ENCODE results near the gene VRK3. TPM values are rescaled to one million over a fixed set of nuclear protein-coding genes. Genes with fewer than 3 reads are reported as not detected.
A peak's percentile ranks its signal among the peaks of the same experiment; 100 is the strongest.
"Not testable (repeated sequence)": the region's sequence is repeated elsewhere in the genome, so short reads cannot be mapped to it uniquely, and the experiment has no call there.

Gene VRK3, protein sequence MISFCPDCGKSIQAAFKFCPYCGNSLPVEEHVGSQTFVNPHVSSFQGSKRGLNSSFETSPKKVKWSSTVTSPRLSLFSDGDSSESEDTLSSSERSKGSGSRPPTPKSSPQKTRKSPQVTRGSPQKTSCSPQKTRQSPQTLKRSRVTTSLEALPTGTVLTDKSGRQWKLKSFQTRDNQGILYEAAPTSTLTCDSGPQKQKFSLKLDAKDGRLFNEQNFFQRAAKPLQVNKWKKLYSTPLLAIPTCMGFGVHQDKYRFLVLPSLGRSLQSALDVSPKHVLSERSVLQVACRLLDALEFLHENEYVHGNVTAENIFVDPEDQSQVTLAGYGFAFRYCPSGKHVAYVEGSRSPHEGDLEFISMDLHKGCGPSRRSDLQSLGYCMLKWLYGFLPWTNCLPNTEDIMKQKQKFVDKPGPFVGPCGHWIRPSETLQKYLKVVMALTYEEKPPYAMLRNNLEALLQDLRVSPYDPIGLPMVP
- 100 to 1,000 TPM in 1 of 3 donors, 10 to 100 TPM in 2; 82.7 to 105 (median 93.7) TPM for total RNA-seq
- 66.9 TPM for total RNA-seq (2013)

DNA sequence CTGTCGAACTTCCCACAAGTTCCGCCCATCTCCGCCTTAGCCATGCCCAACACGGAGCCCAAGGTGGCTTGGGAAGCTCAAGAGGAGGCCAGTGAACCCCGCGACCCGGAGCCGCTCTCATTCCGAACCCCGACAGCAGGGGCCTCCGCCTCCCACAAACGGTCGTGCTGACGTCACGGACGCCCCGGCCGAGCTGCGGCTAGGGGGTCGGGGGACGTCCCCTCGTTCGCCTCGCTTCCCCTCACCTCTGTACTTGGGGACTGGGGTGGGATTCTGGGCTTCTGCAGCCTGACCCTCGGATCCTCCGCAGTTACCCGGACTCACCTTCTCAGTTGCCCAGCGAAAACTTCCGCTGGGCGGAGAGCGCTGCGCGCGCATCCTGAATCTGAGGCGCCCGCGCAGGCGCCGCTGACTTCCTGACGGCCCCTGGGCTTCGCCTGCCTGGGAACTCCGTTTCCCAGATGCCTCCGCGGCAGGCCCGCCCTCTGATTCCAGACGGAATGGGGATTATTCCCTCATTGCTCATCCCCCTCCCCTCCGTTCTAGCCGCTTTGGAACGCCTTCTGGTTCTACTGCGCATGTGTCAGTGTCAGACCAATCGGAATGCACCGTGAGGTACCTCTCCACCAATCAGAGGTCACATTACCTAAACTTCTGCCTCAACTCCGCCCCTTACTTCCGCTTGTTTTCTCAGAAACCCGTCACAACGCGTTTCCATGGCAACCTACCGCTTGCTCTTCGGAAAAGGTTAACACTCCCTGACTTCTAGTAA is at the start of gene VRK3:
Gene VRK3 (minus strand): TSS at position 351 of the 772 bp plus-strand sequence. CDS start 9,210 bp downstream, outside the sequence.
- ATAC-seq (peak; percentile 84 to 91 (median 84)), DNase-seq (peak; percentile 94 to 100)
- Histone ChIP-seq H3K27me3 (ENCODE audit: control insufficient read depth, insufficient read depth, low read length) (no peaks in the 10 kb centered on the region), H3K4me1 (ENCODE audit: control insufficient read depth, insufficient read depth, low read length) (peaks cover 32% of the 10 kb centered on the region), H3K27ac (ENCODE audit: low read length) (peak within 1 kb of the TSS; percentile 95), H3K4me3 (ENCODE audit: low read length) (peak within 1 kb of the TSS; percentile 82), H3K9me3 (ENCODE audit: control insufficient read depth, insufficient read depth, low read length) (no peaks in the 10 kb centered on the region), H3K36me3 (ENCODE audit: control insufficient read depth, insufficient read depth, low read length) (peaks cover 2% of the 10 kb centered on the region)
- peak within 1 kb of the TSS; percentile 98 to 100 for H3K27ac Mint-ChIP-seq
- no peaks in the 10 kb centered on the region for H3K27me3 Mint-ChIP-seq (ENCODE audit: low read depth in 2 of 2)
- 0% methylated on average over 59 of the region's 59 CpGs for WGBS (ENCODE audit: insufficient coverage)
- H3K4me1 Mint-ChIP-seq = peaks cover 33 to 63% of the 10 kb centered on the region in 2 donors
- intact Hi-C loops (cut with micrococcal nuclease) = loop anchor here (1.0 to 5.0 kb wide), 3 partner anchors 20 to 148 kb away; partner anchors contain the start of genes AKT1S1 and TBC1D17
- H3K9me3 Mint-ChIP-seq = no peaks in the 10 kb centered on the region
- H3K4me3 Mint-ChIP-seq = peak within 1 kb of the TSS; percentile 99
- no peaks in the 10 kb centered on the region for H3K36me3 Mint-ChIP-seq
- TF ChIP-seq, protein P1, sequence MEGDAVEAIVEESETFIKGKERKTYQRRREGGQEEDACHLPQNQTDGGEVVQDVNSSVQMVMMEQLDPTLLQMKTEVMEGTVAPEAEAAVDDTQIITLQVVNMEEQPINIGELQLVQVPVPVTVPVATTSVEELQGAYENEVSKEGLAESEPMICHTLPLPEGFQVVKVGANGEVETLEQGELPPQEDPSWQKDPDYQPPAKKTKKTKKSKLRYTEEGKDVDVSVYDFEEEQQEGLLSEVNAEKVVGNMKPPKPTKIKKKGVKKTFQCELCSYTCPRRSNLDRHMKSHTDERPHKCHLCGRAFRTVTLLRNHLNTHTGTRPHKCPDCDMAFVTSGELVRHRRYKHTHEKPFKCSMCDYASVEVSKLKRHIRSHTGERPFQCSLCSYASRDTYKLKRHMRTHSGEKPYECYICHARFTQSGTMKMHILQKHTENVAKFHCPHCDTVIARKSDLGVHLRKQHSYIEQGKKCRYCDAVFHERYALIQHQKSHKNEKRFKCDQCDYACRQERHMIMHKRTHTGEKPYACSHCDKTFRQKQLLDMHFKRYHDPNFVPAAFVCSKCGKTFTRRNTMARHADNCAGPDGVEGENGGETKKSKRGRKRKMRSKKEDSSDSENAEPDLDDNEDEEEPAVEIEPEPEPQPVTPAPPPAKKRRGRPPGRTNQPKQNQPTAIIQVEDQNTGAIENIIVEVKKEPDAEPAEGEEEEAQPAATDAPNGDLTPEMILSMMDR (IDR thresholded peaks at IDR 0.05) = peak; percentile 23

DNA sequence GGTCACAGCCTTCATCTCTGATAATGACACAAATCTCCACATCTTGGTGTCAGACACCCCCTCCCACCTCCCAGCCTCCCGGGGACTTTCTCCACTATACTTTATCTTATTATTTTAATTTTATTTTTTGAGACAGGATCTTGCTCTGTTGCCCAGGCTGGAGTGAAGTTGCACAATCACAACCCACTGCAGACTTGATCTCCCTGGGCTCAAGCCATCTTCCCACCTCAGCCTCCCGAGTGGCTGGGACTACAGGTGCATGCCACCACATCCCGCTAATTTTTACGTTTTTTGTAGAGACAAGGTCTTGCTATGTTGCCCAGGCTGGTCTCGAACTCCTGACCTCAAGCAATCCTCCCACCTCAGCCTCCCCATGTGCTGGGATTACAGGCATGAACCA is 43.2 kb upstream of the VRK3 start:
- DNase-seq; H3K4me3 ChIP-seq (ENCODE audit: low read length); H3K27me3 Mint-ChIP-seq (ENCODE audit: low read depth in 2 of 2); H3K36me3 ChIP-seq (ENCODE audit: control insufficient read depth, insufficient read depth, low read length); H3K27ac Mint-ChIP-seq; ATAC-seq; H3K9me3 Mint-ChIP-seq; H3K4me3 Mint-ChIP-seq; H3K4me1 ChIP-seq (ENCODE audit: control insufficient read depth, insufficient read depth, low read length); H3K4me1 Mint-ChIP-seq; H3K36me3 Mint-ChIP-seq; H3K9me3 ChIP-seq (ENCODE audit: control insufficient read depth, insufficient read depth, low read length); H3K27ac ChIP-seq (ENCODE audit: low read length); intact Hi-C loops (cut with micrococcal nuclease); H3K27me3 ChIP-seq (ENCODE audit: control insufficient read depth, insufficient read depth, low read length): not testable (repeated sequence)
- WGBS (ENCODE audit: insufficient coverage) = 84% methylated on average over 5 of the region's 5 CpGs

DNA sequence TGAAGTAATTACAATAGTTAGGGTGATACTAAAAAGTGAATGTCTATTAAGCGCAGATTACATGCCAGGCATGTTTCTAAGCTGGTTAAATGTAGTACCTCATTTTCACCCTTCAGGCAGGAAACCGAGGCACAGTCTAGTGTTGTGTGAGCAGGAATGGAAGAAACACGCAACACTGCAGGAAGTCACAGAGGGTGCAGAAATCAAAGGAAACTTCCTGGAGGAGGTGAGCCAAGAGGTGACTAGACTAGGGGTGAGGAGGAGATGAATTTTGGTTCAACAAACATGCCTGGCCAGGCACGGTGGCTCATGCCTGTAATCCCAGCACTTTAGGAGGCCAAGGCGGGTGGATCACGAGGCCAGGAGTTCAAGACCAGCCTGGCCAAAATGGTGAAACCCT is 42.4 kb upstream of the VRK3 start:
- no peaks in the 10 kb centered on the region for H3K36me3 ChIP-seq (ENCODE audit: control insufficient read depth, insufficient read depth, low read length)
- no peaks in the 10 kb centered on the region for H3K27me3 ChIP-seq (ENCODE audit: control insufficient read depth, insufficient read depth, low read length)
- H3K4me3 Mint-ChIP-seq = no peak overlapping the region
- H3K9me3 Mint-ChIP-seq = no peaks in the 10 kb centered on the region
- H3K36me3 Mint-ChIP-seq = no peaks in the 10 kb centered on the region
- TF ChIP-seq, protein P1 (IDR thresholded peaks at IDR 0.05) = no peak
- ATAC-seq (no peak), DNase-seq (no peak)
- H3K27me3 Mint-ChIP-seq (ENCODE audit: low read depth in 2 of 2) = peaks cover 0 to 8% of the 10 kb centered on the region in 2 donors
- intact Hi-C loops (cut with micrococcal nuclease) = no loop called here
- no peak overlapping the region for H3K27ac Mint-ChIP-seq
- no peak overlapping the region for H3K27ac ChIP-seq (ENCODE audit: low read length)
- no peak overlapping the region for H3K4me3 ChIP-seq (ENCODE audit: low read length)
- no peaks in the 10 kb centered on the region for H3K9me3 ChIP-seq (ENCODE audit: control insufficient read depth, insufficient read depth, low read length)
- WGBS (ENCODE audit: insufficient coverage) = 70% methylated on average over 6 of the region's 6 CpGs
- no peaks in the 10 kb centered on the region for H3K4me1 ChIP-seq (ENCODE audit: control insufficient read depth, insufficient read depth, low read length)
- H3K4me1 Mint-ChIP-seq = no peaks in the 10 kb centered on the region

DNA sequence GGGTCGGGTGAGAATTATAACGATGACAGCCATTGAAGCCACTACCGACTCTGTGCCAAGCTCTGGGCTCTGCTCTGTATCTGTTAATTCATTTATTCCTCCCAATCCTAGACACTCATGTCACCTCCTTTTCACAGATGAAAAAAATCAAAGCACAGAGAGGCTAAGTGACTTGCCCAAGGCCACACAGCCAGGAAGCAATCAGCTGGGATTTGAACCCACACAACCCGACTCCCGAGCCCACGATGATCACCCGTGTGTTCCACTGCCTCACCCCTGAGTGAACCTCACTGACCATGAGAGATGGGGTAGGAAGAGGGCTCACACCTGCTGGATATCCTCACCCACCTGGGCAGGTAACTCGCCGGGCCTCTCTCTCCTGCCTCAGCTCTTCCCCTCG is 40.8 kb upstream of the VRK3 start:
- H3K4me3 Mint-ChIP-seq = no peak overlapping the region
- TF ChIP-seq, protein P1 (IDR thresholded peaks at IDR 0.05) = no peak
- WGBS (ENCODE audit: insufficient coverage) = 88% methylated on average over 10 of the region's 10 CpGs
- no peaks in the 10 kb centered on the region for H3K9me3 ChIP-seq (ENCODE audit: control insufficient read depth, insufficient read depth, low read length)
- H3K9me3 Mint-ChIP-seq = no peaks in the 10 kb centered on the region
- DNase-seq (no peak), ATAC-seq (no peak)
- H3K36me3 Mint-ChIP-seq = no peaks in the 10 kb centered on the region
- peaks cover 0 to 8% of the 10 kb centered on the region in 2 donors for H3K27me3 Mint-ChIP-seq (ENCODE audit: low read depth in 2 of 2)
- no peaks in the 10 kb centered on the region for H3K4me1 Mint-ChIP-seq
- no peaks in the 10 kb centered on the region for H3K27me3 ChIP-seq (ENCODE audit: control insufficient read depth, insufficient read depth, low read length)
- intact Hi-C loops (cut with micrococcal nuclease) = no loop called here
- H3K4me1 ChIP-seq (ENCODE audit: control insufficient read depth, insufficient read depth, low read length) = no peaks in the 10 kb centered on the region
- H3K36me3 ChIP-seq (ENCODE audit: control insufficient read depth, insufficient read depth, low read length) = no peaks in the 10 kb centered on the region
- H3K27ac Mint-ChIP-seq = no peak overlapping the region
- no peak overlapping the region for H3K4me3 ChIP-seq (ENCODE audit: low read length)
- H3K27ac ChIP-seq (ENCODE audit: low read length) = no peak overlapping the region
